Liver (tissue), 3 donors: Measurements from ENCODE around the gene SCAF8.

Experiments used
- CTCF ChIP-seq: fragments of 150-350 bp; IDR thresholded peaks from 2 replicates; pipeline ENCODE4 v1.5.1; 2017; ENCODE audit warnings: improper control_type of control experiment, low read depth, low read length; ENCODE audit not compliant: missing input control
- EGR1 ChIP-seq, 2 donors: IDR thresholded peaks; 2 replicates each; pipeline ENCODE4 v1.6.1; 2016 to 2018; ENCODE audit warnings: antibody characterized with exemption in 2 of 2, low read depth in 2 of 2
- FOXA1 ChIP-seq: IDR thresholded peaks from 2 replicates; pipeline ENCODE4 v1.6.1; 2016; ENCODE audit warnings: antibody characterized with exemption
- GABPA ChIP-seq, 2 donors: IDR thresholded peaks in 1 of 2; conservative IDR thresholded peaks in 1 of 2; 2 replicates each; pipeline ENCODE4 v1.6.1; 2016; ENCODE audit warnings: antibody characterized with exemption in 2 of 2, mild to moderate bottlenecking in 1 of 2, moderate library complexity in 1 of 2
- JUND ChIP-seq, 2 donors: IDR thresholded peaks; 2 replicates each; pipeline ENCODE4 v1.6.1; 2016; ENCODE audit warnings: antibody characterized with exemption in 2 of 2
- NR2F2 ChIP-seq: IDR thresholded peaks from 2 replicates; pipeline ENCODE4 v1.6.1; 2016; ENCODE audit warnings: antibody characterized with exemption
- RXRA ChIP-seq, 2 donors: IDR thresholded peaks; 2 replicates each; pipeline ENCODE4 v1.6.1; 2017 to 2018; ENCODE audit warnings: antibody characterized with exemption in 2 of 2, mild to moderate bottlenecking in 1 of 2
- donor health status: healthy.
- donor health status: healthy.

- TF ChIP-seq RXRA (IDR thresholded peaks at IDR 0.05): no peak
- TF ChIP-seq EGR1 (IDR thresholded peaks at IDR 0.05; ENCODE audit: low read depth in 2 of 2): no peak
- no peak for TF ChIP-seq CTCF
- no peak for TF ChIP-seq GABPA (IDR thresholded peaks at IDR 0.05 in 1 of 2, conservative IDR thresholded peaks at IDR 0.05 in 1 of 2)
- no peak for TF ChIP-seq JUND (IDR thresholded peaks at IDR 0.05)
- TF ChIP-seq NR2F2: no peak
- TF ChIP-seq FOXA1: no peak
Measured at GRCh38 chr6:154874773-154875592, 141.8 kb downstream of the SCAF8 start.
